Fibroblast of pulmonary artery (primary cell): Measurements from ENCODE around the gene FGF7.

Experiments
- DNase-seq: peaks from one replicate; pipeline ENCODE4 v3.0.0-alpha.2; 2010; ENCODE audit warnings: low read depth
- H3K4me3 ChIP-seq: replicated peaks from 2 replicates; pipeline ENCODE4 v1.5.1; 2011; ENCODE audit warnings: low read depth, mild to moderate bottlenecking, control low read depth, low read length, moderate library complexity
- CTCF ChIP-seq: IDR thresholded peaks from 2 replicates; pipeline ENCODE4 v1.5.1; 2011; ENCODE audit warnings: mild to moderate bottlenecking, control low read depth, low read length, inconsistent platforms; ENCODE audit errors: missing control alignments

Gene FGF7

GRCh38 chr15:49460411-49460941 lies 37.4 kb downstream of the FGF7 start:
- H3K4me3 ChIP-seq = no peak overlapping the region
- DNase-seq = no peak
- TF ChIP-seq CTCF = no peak

GRCh38 chr15:49462232-49462844 lies 39.3 kb downstream of the FGF7 start:
- no peak overlapping the region for H3K4me3 ChIP-seq
- TF ChIP-seq CTCF = no peak
- DNase-seq = peak; percentile 38

- no peak for TF ChIP-seq CTCF
- H3K4me3 ChIP-seq = no peak overlapping the region
- DNase-seq = no peak
Measured at GRCh38 chr15:49464522-49464921, 41.5 kb downstream of the FGF7 start.

GRCh38 chr15:49466119-49466518 lies 43.1 kb downstream of the FGF7 start:
- TF ChIP-seq CTCF = no peak
- H3K4me3 ChIP-seq = no peak overlapping the region
- DNase-seq = no peak

GRCh38 chr15:49467746-49468480 lies 44.9 kb downstream of the FGF7 start:
- TF ChIP-seq CTCF = no peak
- peak; percentile 39 for DNase-seq
- H3K4me3 ChIP-seq = no peak overlapping the region

- no peak for TF ChIP-seq CTCF
- H3K4me3 ChIP-seq = no peak overlapping the region
- DNase-seq = no peak
Measured at GRCh38 chr15:49468481-49468839, 45.4 kb downstream of the FGF7 start.
